ENCODE measurements around the gene C4orf54.

Gene C4orf54

DNA sequence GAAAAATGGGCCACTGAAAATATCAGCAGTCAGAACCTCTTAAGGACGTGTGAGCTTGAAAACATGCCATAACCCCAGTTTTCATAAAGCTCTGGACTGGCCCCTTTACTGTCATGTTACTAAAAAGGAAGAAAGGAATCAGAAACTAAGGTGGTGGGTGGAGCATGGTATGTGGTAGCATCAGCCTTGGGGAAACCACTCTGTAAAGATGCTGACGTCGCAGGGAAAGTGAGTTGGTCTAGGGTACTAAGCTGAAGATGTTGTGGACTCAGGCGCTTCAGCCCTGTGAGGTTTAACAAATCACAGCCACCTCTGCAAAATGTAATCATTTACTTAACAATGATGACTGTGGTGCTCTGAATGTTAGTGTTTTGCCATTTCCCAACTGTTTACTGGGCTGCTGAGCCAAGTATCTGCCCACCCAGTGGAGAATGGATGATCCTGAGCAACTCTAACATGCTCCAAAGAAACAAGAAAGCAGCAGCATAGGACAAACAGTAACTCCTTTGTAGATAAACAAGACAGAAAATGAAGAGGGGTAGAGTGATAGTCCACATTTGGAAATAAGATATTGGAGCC lies 33.4 kb downstream of the C4orf54 start:
- ATAC-seq (ENCODE audit: insufficient read depth, low read depth) (no peak), DNase-seq (no peak)
- Histone ChIP-seq H4K20me1 (ENCODE audit: insufficient read depth, low read length) (no peaks in the 10 kb centered on the region), H3K4me1 (ENCODE audit: insufficient read depth, low read length) (no peaks in the 10 kb centered on the region), H3K9ac (ENCODE audit: low read depth, low read length) (no peak overlapping the region), H3K36me3 (ENCODE audit: insufficient read depth, low read length) (no peaks in the 10 kb centered on the region), H3K4me3 (ENCODE audit: low read depth in 1 of 2, low read length in 2 of 2) (no peak overlapping the region), H3K9me3 (ENCODE audit: insufficient read depth, low read length, severe bottlenecking) (no peaks in the 10 kb centered on the region), H3K79me2 (ENCODE audit: insufficient read depth, low read length) (no peaks in the 10 kb centered on the region), H3K27ac (ENCODE audit: low read length) (no peak overlapping the region), H3K4me2 (ENCODE audit: insufficient read depth, low read length) (no peak overlapping the region), H3K27me3 (ENCODE audit: insufficient read depth, low read length, poor library complexity) (no peaks in the 10 kb centered on the region), H2AFZ (ENCODE audit: low read depth, low read length) (no peak overlapping the region)
- TF ChIP-seq, protein P1, sequence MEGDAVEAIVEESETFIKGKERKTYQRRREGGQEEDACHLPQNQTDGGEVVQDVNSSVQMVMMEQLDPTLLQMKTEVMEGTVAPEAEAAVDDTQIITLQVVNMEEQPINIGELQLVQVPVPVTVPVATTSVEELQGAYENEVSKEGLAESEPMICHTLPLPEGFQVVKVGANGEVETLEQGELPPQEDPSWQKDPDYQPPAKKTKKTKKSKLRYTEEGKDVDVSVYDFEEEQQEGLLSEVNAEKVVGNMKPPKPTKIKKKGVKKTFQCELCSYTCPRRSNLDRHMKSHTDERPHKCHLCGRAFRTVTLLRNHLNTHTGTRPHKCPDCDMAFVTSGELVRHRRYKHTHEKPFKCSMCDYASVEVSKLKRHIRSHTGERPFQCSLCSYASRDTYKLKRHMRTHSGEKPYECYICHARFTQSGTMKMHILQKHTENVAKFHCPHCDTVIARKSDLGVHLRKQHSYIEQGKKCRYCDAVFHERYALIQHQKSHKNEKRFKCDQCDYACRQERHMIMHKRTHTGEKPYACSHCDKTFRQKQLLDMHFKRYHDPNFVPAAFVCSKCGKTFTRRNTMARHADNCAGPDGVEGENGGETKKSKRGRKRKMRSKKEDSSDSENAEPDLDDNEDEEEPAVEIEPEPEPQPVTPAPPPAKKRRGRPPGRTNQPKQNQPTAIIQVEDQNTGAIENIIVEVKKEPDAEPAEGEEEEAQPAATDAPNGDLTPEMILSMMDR (IDR thresholded peaks at IDR 0.05; ENCODE audit: borderline replicate concordance, extremely low read depth, low read length, poor library complexity, severe bottlenecking) = no peak
- no peak for TF ChIP-seq EZH2 (IDR thresholded peaks at IDR 0.05; ENCODE audit: borderline replicate concordance, low read depth, low read length, severe bottlenecking)

DNA sequence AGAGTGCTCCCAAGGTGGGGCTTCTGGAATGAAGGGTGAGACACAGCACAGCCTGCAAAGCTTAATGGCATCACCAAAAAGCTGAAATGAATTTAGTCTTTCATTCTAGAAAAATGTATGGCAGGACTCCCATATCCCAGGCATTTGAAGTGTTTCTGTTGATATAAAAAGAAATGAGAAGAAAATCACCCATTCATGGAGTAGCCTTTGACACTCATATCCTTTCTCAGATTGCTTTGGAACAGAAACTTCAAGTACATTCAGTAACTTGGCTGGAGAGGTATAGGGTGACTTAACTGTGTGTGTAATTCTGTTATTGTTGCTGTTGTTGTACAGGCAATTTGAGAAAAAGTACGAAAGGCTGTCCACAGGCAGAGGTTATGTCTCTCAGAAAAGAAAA lies 35.3 kb downstream of the C4orf54 start:
- no peak overlapping the region for H3K27ac ChIP-seq (ENCODE audit: low read length)
- DNase-seq (no peak), ATAC-seq (ENCODE audit: insufficient read depth, low read depth) (no peak)
- no peak overlapping the region for H3K4me3 ChIP-seq (ENCODE audit: low read depth in 1 of 2, low read length in 2 of 2)
- H3K36me3 ChIP-seq (ENCODE audit: insufficient read depth, low read length) = no peaks in the 10 kb centered on the region
- H3K4me1 ChIP-seq (ENCODE audit: insufficient read depth, low read length) = no peaks in the 10 kb centered on the region
- no peak overlapping the region for H3K4me2 ChIP-seq (ENCODE audit: insufficient read depth, low read length)
- no peak overlapping the region for H3K9ac ChIP-seq (ENCODE audit: low read depth, low read length)
- no peaks in the 10 kb centered on the region for H3K9me3 ChIP-seq (ENCODE audit: insufficient read depth, low read length, severe bottlenecking)
- H3K79me2 ChIP-seq (ENCODE audit: insufficient read depth, low read length) = no peaks in the 10 kb centered on the region
- H4K20me1 ChIP-seq (ENCODE audit: insufficient read depth, low read length) = no peaks in the 10 kb centered on the region
- no peak for TF ChIP-seq EZH2 (IDR thresholded peaks at IDR 0.05; ENCODE audit: borderline replicate concordance, low read depth, low read length, severe bottlenecking)
- TF ChIP-seq, protein P1 (IDR thresholded peaks at IDR 0.05; ENCODE audit: borderline replicate concordance, extremely low read depth, low read length, poor library complexity, severe bottlenecking) = no peak
- no peaks in the 10 kb centered on the region for H3K27me3 ChIP-seq (ENCODE audit: insufficient read depth, low read length, poor library complexity)
- H2AFZ ChIP-seq (ENCODE audit: low read depth, low read length) = no peak overlapping the region

DNA sequence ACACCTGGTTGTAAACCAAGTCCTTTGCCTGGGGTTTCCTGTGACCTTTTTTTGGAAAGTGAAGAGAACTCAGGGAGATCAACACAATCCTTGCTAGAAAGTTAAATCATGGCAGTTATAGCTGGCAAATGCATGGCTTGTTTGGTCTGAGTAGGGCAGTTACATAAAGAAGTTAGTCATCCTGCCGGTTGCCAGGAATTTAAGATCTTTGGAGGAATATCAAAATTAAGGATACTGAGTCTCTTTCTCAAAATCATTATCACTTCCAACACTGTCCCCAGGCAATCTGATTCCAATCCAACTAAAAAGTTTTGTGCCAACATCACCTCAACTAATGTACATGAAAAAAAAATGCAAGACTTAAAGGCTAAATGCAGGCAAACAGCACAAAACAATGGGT lies 40.3 kb downstream of the C4orf54 start:
- no peaks in the 10 kb centered on the region for H4K20me1 ChIP-seq (ENCODE audit: insufficient read depth, low read length)
- no peak overlapping the region for H3K9ac ChIP-seq (ENCODE audit: low read depth, low read length)
- no peak overlapping the region for H3K4me2 ChIP-seq (ENCODE audit: insufficient read depth, low read length)
- H3K9me3 ChIP-seq (ENCODE audit: insufficient read depth, low read length, severe bottlenecking) = no peaks in the 10 kb centered on the region
- no peak overlapping the region for H3K4me3 ChIP-seq (ENCODE audit: low read depth in 1 of 2, low read length in 2 of 2)
- DNase-seq = no peak
- no peaks in the 10 kb centered on the region for H3K36me3 ChIP-seq (ENCODE audit: insufficient read depth, low read length)
- no peak overlapping the region for H3K27ac ChIP-seq (ENCODE audit: low read length)
- no peak for ATAC-seq (ENCODE audit: insufficient read depth, low read depth)
- H3K79me2 ChIP-seq (ENCODE audit: insufficient read depth, low read length) = no peaks in the 10 kb centered on the region
- H2AFZ ChIP-seq (ENCODE audit: low read depth, low read length) = no peak overlapping the region
- no peaks in the 10 kb centered on the region for H3K4me1 ChIP-seq (ENCODE audit: insufficient read depth, low read length)
- no peak for TF ChIP-seq EZH2 (IDR thresholded peaks at IDR 0.05; ENCODE audit: borderline replicate concordance, low read depth, low read length, severe bottlenecking)
- TF ChIP-seq, protein P1 (IDR thresholded peaks at IDR 0.05; ENCODE audit: borderline replicate concordance, extremely low read depth, low read length, poor library complexity, severe bottlenecking) = no peak
- no peaks in the 10 kb centered on the region for H3K27me3 ChIP-seq (ENCODE audit: insufficient read depth, low read length, poor library complexity)

Data from DND-41 (cell line).